NCI-H1105 (cell line): ENCODE data around the gene BAG1.

Experiments
- DNase-seq: peaks from one replicate; lab custom pipeline; 2025; lab: John Stamatoyannopoulos, UW

The BAG1 gene

DNA sequence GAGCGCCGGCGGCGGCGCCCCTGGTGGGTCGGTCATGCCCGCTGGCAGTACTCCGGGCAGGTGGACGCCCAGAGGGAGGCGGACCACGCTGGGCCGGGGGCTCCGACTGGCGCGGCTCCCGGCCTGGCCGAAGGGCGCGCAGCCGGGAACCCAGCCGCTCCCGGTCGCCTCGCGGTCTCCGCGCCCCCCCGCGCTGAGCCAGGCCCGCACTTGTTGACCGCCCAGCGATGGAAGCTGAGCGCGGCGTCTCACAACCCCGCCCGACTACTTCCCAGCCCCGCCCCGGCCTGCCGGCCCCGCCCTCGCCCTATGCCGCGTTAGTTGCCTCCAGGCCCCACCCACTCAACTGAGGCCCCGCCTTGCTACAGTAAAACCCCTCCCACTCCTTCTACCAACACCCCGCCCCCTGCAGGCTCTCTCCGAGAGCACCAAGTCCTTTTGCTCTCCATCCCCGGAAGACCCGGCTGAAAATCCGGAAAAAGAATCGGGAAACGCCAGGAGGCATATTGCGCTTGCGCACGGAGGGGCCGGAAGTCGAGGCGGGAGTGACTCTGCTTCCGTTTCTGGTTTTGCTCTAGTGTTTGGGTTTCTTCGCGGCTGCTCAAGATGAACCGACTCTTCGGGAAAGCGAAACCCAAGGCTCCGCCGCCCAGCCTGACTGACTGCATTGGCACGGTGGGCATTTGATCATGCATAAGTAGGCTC is at the start of gene BAG1, which contains the start of gene CHMP5:
Gene BAG1 (minus strand): TSS at position 236 of the 705 bp plus-strand sequence.
Gene CHMP5 (plus strand): TSS at position 577 of the 705 bp plus-strand sequence. CDS start 30 bp downstream, at position 607.
- DNase-seq, result peak; percentile 99

- no peak for DNase-seq
Observed at GRCh38 chr9:33311953-33312352, 47.4 kb upstream of the BAG1 start.

- no peak for DNase-seq
Observed at GRCh38 chr9:33310748-33311147, 46.2 kb upstream of the BAG1 start.

DNA sequence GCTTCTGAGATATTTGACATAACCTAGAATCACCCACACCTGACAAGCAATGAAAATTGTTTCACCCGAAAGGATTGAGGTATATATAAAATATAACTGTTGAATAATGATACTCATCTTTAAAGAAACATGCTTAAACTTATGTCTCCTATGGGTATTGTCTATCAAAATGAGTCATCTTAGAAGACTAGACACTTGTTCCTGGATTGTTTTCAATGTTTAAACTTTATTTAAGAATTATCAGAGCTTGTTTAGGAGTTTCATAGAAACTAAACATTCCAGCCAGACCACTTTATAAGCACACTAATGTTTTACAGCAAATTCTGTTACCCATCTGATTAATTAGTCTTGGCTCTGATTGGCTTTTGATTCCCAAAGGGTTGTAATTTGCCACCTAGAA is 45.4 kb upstream of the BAG1 start:
- no peak for DNase-seq

DNA sequence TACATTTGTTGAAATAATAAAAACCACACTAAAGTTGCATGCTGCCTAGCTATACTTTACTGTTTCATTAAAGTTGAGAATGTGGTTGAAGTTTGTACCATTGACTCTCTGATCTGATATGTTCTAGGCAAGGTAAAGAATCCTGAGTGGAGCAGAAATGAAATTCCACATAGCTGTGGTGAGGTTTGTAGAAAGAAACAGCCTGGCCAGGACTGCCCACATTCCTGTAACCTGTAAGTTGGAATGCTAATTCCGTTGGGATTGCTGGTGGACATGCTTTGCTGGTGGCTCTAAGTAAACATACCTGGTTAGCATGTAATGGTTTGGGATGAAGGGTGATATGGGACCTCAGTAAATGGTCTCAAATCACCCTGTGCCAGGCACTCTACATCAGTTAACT is 42.6 kb upstream of the BAG1 start:
- no peak for DNase-seq

GRCh38 chr9:33306037-33306436 is 41.5 kb upstream of the BAG1 start:
- no peak for DNase-seq

DNA sequence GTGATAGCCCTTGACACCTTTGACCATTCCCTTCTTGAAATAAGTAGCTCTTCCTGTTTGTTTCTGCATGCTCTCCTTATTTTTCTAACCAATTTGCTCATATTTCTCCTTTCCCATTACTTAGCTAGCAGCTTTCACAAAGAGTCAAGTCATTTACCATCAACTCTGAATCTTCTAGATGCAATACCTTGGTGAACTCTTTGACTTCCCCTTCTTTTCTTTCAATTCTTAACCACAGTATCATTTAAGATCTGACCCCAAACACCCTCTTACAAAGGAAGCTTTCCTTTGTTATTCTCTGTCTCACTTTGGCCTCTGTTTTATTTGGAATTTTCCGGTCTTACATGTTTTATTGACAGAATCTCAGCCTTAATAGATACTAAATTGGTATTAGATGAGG is 39.9 kb upstream of the BAG1 start:
- DNase-seq, result no peak

DNA sequence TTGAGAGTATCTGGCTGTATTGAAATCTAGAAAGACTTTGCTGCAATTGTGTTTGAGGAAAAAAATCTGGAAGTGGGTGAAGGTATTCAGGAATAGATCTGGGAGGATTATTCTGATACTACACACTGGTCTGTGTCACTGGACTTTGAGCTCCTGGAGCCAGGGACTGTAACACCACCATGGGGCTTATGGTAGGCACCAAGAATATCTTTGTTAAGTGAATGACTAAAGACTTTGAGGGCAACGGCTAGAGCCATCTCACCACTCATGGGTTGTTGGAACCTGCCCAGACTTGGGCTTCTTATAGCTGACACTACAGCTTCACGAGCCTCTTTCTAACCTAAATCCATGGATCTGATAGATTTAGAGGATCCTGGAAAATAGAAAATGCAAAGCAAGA is 36.0 kb upstream of the BAG1 start:
- DNase-seq, result no peak

GRCh38 chr9:33297432-33297831 is 32.9 kb upstream of the BAG1 start:
- peak; percentile 12 for DNase-seq

DNA sequence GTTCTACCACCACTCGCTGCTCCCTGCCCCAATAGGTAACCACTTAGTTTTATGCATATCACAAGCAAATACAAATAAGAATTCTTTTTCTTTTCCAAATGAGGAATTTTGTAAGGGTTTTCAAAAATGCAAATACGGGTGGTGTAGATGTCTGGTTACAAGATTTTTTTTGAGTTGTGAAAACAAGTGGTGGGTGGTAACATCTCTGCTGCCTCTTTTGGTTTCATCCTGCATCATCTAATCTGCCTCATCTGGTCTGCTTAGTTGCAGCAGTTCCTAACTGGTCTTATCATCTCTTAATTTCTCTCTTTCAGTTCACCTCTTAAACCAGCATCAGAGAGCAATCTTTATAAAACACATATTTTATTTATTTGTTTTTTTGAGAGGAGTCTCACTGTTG is 31.1 kb upstream of the BAG1 start:
- no peak for DNase-seq

- DNase-seq, result no peak
Observed at GRCh38 chr9:33294670-33295432, 30.3 kb upstream of the BAG1 start.

DNA sequence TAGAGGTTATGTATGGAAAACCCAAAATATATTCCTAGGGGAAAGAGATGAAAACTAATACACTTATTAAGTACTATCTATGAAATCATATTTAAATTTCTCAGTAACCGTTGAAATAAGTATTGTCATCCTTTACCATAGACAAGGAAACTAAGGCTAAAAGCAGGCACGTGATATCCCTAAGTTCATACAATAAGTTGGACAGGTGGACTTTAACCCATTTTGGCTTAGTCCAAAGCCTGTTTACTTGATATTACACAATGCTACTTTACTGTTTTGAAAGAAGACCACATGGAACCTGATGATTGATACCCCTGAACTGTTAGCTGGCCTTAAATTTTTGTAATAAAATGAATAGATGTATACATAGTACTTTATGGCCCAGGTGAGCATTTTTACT is 29.3 kb upstream of the BAG1 start:
- DNase-seq, result no peak

GRCh38 chr9:33291901-33292300 is 27.4 kb upstream of the BAG1 start:
- no peak for DNase-seq

DNA sequence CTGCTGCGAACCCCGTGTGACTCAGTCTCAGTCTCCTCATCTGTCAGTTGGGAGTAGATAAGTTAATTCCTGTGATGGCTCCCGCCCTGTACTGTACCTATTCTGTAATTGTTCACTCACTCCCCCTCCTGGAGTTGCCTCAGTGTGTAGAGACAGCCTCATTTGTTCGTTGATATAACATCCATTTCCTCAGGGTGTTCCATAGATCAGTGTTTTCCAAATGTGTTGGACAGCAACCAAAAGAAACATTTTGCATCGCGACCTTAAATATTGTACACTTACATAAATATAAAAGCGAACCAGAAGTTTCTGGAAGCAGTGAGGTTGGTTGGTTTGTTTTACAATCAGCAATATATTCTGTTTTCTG is 26.5 kb upstream of the BAG1 start:
- DNase-seq, result no peak

- DNase-seq, result peak; percentile 96
Observed at GRCh38 chr9:33290247-33291030, 25.9 kb upstream of the BAG1 start, which contains the start of gene NFX1. NFX1 (plus strand) TSS chr9:33290516; CDS start chr9:33290573, 57 bp downstream.

DNA sequence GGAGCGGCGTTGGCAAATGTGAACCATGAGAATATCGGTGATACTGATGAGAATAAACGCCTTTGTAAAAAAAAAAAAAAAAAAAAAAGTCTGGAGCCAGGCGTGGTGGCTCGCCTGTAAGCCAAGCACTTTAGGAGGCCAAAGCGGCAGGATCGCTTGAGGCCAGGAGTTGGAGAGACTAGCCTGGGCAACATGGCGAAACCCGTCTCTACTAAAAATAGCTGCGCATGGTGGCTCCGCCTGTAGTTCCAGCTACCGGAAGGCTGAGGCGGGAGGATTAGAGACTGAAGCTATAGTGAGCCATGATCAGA is 25.4 kb upstream of the BAG1 start:
- DNase-seq, result peak; percentile 68

DNA sequence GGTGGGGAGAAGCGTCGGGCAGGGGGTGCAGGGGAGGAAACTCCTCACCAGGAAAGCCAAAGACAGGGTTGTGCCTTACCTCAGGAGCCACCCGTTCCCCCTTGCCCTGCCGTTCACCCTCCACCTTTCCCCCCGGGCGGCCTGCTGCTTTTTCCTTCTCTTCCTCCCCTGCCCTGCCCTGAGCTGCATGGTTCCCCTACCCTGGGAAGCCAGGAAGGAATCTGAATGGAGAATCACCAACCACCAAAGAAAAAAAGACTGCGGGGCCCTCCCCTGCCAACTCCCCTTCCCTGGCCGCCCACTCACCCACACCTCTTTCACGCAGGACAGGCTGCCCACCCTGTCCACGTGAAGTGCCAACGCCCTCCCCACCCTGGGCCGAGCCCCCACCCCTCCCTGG is 25.0 kb upstream of the BAG1 start:
- DNase-seq, result no peak

DNA sequence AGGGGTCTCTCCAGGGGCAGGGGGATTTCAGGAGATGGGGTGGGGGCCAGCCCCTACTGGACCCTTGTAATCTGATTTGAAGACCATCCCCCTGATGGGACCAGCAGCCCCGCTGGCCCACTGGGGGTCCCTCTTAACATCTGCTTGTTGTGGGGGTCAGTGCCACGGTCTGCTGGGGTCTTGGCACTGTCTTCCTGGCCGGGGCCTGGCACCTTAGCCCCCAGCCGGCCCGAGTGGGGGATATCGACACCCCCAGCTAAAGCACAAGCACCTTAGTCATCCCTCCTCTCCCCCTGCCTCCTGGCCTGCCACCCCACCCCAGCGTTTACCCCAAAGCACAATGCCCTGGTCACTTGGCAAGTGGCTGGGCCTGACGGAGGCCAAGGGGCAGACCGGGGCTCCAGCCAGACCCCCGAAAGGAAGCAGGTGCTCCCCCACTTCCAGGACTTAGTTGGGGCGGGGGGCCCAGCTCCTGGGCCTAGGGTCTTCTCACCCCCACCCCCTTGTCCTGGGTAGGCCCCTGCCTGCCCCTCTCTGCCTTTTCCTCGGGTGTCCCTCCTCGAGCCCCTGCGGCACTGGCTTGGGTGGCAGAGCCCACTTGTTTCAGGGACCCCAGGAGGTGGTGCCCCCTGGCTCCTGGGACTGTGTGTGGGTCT is 24.4 kb upstream of the BAG1 start:
- DNase-seq, result no peak

- DNase-seq, result no peak
Observed at GRCh38 chr9:33288235-33288634, 23.7 kb upstream of the BAG1 start.

GRCh38 chr9:33287087-33287490 is 22.6 kb upstream of the BAG1 start:
- peak; percentile 74 for DNase-seq

- no peak for DNase-seq
Observed at GRCh38 chr9:33285502-33285901, 21.0 kb upstream of the BAG1 start.

DNA sequence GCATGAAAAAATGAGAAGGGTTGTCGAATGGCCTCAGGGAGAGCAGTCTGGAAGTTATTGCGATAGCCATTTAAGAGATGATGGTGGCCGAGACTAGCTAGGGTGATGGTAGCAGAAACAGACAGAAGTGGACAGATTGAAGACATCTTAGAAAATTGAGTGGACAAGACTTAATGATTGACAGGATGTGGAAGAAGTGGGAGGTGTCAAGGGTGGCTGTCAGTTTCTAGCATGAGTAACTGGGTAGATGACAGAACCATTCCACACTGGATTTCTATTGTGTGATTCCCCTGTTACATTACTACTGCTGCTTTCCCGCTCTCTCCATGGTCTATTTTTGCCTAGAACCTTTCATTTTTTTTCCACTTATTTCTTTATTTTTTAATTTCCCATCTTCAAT is 13.0 kb upstream of the BAG1 start:
- DNase-seq, result no peak
